GM23248 (cell line): Measurements from ENCODE around the gene KCNMA1. TPM values are rescaled to one million over a fixed set of nuclear protein-coding genes. Genes with fewer than 3 reads are reported as not detected.

Source experiments
- DNase-seq: peaks from one replicate; pipeline ENCODE4 v3.0.0-alpha.2; 2015
- H2AFZ ChIP-seq: fragments of 200-600 bp; sonication (generic); 2 replicates; pipeline ENCODE4 v1.6.1; 2016; ENCODE audit warnings: antibody characterized with exemption
- H3F3A ChIP-seq: fragments of 200-600 bp; sonication (generic); 2 replicates; pipeline ENCODE4 v1.6.1; 2016; ENCODE audit warnings: mild to moderate bottlenecking, antibody characterized with exemption, mixed run types; ENCODE audit not compliant: insufficient read depth
- H3K27ac ChIP-seq: fragments of 200-600 bp; sonication (generic); 2 replicates; pipeline ENCODE4 v1.5.1; 2016; ENCODE audit warnings: mild to moderate bottlenecking
- H3K27me3 ChIP-seq: fragments of 200-600 bp; sonication (generic); replicated peaks from 2 replicates; pipeline ENCODE4 v1.6.1; 2016; ENCODE audit warnings: mild to moderate bottlenecking; ENCODE audit not compliant: insufficient read depth
- H3K36me3 ChIP-seq: fragments of 200-600 bp; sonication (generic); 2 replicates; pipeline ENCODE4 v1.6.1; 2016; ENCODE audit warnings: low read depth, mild to moderate bottlenecking
- H3K4me1 ChIP-seq: fragments of 200-600 bp; sonication (generic); 2 replicates; pipeline ENCODE4 v1.6.1; 2016; ENCODE audit warnings: mild to moderate bottlenecking; ENCODE audit not compliant: insufficient read depth
- H3K4me2 ChIP-seq: fragments of 200-600 bp; sonication (generic); one replicate; pipeline ENCODE4 v1.6.1; 2016; ENCODE audit warnings: mild to moderate bottlenecking; ENCODE audit not compliant: unreplicated experiment
- H3K4me3 ChIP-seq: fragments of 200-600 bp; sonication (generic); 2 replicates; pipeline ENCODE4 v1.5.1; 2016; ENCODE audit warnings: mild to moderate bottlenecking
- H3K79me2 ChIP-seq: fragments of 200-600 bp; sonication (generic); 2 replicates; pipeline ENCODE4 v1.6.1; 2016; ENCODE audit warnings: mild to moderate bottlenecking; ENCODE audit not compliant: insufficient read depth
- H3K9ac ChIP-seq: fragments of 200-600 bp; sonication (generic); 2 replicates; pipeline ENCODE4 v1.6.1; 2016; ENCODE audit warnings: mild to moderate bottlenecking
- H3K9me2 ChIP-seq: fragments of 200-600 bp; sonication (generic); 2 replicates; pipeline ENCODE4 v1.6.1; 2016; ENCODE audit warnings: mixed run types, mild to moderate bottlenecking, moderate library complexity; ENCODE audit not compliant: insufficient read depth
- H3K9me3 ChIP-seq: fragments of 200-600 bp; sonication (generic); one replicate; pipeline ENCODE4 v1.6.1; 2017; ENCODE audit warnings: low read depth
- H4K20me1 ChIP-seq: fragments of 200-600 bp; sonication (generic); 2 replicates; pipeline ENCODE4 v1.6.0; 2016; ENCODE audit not compliant: insufficient read depth
- EZH2 ChIP-seq: fragments of 200-600 bp; sonication (generic); IDR thresholded peaks from 2 replicates; pipeline ENCODE4 v1.6.1; 2018; ENCODE audit warnings: antibody characterized with exemption, mild to moderate bottlenecking; ENCODE audit not compliant: insufficient read depth, poor library complexity, severe bottlenecking
- EZH2phosphoT487 ChIP-seq: fragments of 200-600 bp; sonication (generic); IDR thresholded peaks from 2 replicates; pipeline ENCODE4 v1.6.1; 2018; ENCODE audit warnings: antibody characterized with exemption, moderate library complexity, mild to moderate bottlenecking, low read depth; ENCODE audit not compliant: insufficient read depth
- WGBS, 2 experiments: methylation state at CpG; one replicate each; pipeline ENCODE4 v1.1.6; 2015 to 2017; ENCODE audit warnings: low lambda C conversion rate in 2 of 2, low coverage in 1 of 2; ENCODE audit errors: missing lambda C conversion rate in 2 of 2; 5-methylcytosine and 5-hydroxymethylcytosine counted together
- in situ Hi-C: fragments of 300-500 bp; cut with MboI; formaldehyde crosslinking; loops from 2 replicates; pipeline ENCODE4 v1.15.0; 2020
- polyA plus RNA-seq: library from polyadenylated mRNA; unstranded; fragments of >200 nt; fragmentation: Nextera tagmentation; extraction: Ambion mirVana; gene quantifications from 2 replicates; pipeline ENCODE4 v1.2.1, GENCODE V29; 2016
- total RNA-seq: library from RNA; depleted of rRNA; stranded (reverse); fragments of >200 nt; shearing (Covaris generic); gene quantifications from 2 replicates; pipeline ENCODE4 v1.2.3, GENCODE V29; 2014

Gene KCNMA1
- total and polyA plus RNA-seq, 2 experiments from 2014 or later = 14.2 to 25.1 TPM

- Histone ChIP-seq H3K27ac (no peak overlapping the region), H3K4me3 (no peak overlapping the region), H3K36me3 (no peaks in the 10 kb centered on the region), H4K20me1 (no peaks in the 10 kb centered on the region), H3K9me3 (no peaks in the 10 kb centered on the region), H3K79me2 (no peaks in the 10 kb centered on the region), H3F3A (no peaks in the 10 kb centered on the region), H3K4me2 (no peak overlapping the region), H3K9ac (no peak overlapping the region), H3K4me1 (no peaks in the 10 kb centered on the region), H3K9me2 (no peaks in the 10 kb centered on the region), H2AFZ (no peak overlapping the region), H3K27me3 (no peaks in the 10 kb centered on the region)
- in situ Hi-C loops = no loop called here
- WGBS, 2 experiments = 79 to 91% methylated on average over 4 of the region's 4 CpGs
- DNase-seq = no peak
- no peak for TF ChIP-seq EZH2
- TF ChIP-seq EZH2phosphoT487 = no peak
These were observed 599.2 kb downstream of the KCNMA1 start for GRCh38 chr10:77038407-77038806.

- H3K9ac ChIP-seq = no peak overlapping the region
- 71 to 82% methylated on average over 8 of the region's 8 CpGs for WGBS, 2 experiments
- no peaks in the 10 kb centered on the region for H3F3A ChIP-seq
- H3K27ac ChIP-seq = no peak overlapping the region
- H3K79me2 ChIP-seq = no peaks in the 10 kb centered on the region
- H2AFZ ChIP-seq = no peak overlapping the region
- no peak for DNase-seq
- in situ Hi-C loops = no loop called here
- no peak overlapping the region for H3K4me3 ChIP-seq
- TF ChIP-seq EZH2 (no peak), EZH2phosphoT487 (no peak)
- H3K4me2 ChIP-seq = no peak overlapping the region
- H3K36me3 ChIP-seq = no peaks in the 10 kb centered on the region
- H4K20me1 ChIP-seq = no peaks in the 10 kb centered on the region
- no peaks in the 10 kb centered on the region for H3K9me3 ChIP-seq
- H3K4me1 ChIP-seq = no peaks in the 10 kb centered on the region
- H3K27me3 ChIP-seq = no peaks in the 10 kb centered on the region
- H3K9me2 ChIP-seq = no peaks in the 10 kb centered on the region
These were observed 599.7 kb downstream of the KCNMA1 start for GRCh38 chr10:77037735-77038403.

GRCh38 chr10:77036993-77037734 is 600.4 kb downstream of the KCNMA1 start:
- Histone ChIP-seq H3K4me1 (no peaks in the 10 kb centered on the region), H4K20me1 (no peaks in the 10 kb centered on the region), H3K9me3 (no peaks in the 10 kb centered on the region), H3F3A (no peaks in the 10 kb centered on the region), H3K79me2 (no peaks in the 10 kb centered on the region), H3K4me3 (no peak overlapping the region), H3K27ac (no peak overlapping the region), H3K36me3 (no peaks in the 10 kb centered on the region), H3K4me2 (no peak overlapping the region), H2AFZ (no peak overlapping the region), H3K9ac (no peak overlapping the region), H3K9me2 (no peaks in the 10 kb centered on the region), H3K27me3 (no peaks in the 10 kb centered on the region)
- in situ Hi-C loops = no loop called here
- peak; percentile 15 for DNase-seq
- 80% methylated on average over 6 of the region's 6 CpGs for WGBS, 2 experiments
- TF ChIP-seq EZH2 = no peak
- no peak for TF ChIP-seq EZH2phosphoT487

DNA sequence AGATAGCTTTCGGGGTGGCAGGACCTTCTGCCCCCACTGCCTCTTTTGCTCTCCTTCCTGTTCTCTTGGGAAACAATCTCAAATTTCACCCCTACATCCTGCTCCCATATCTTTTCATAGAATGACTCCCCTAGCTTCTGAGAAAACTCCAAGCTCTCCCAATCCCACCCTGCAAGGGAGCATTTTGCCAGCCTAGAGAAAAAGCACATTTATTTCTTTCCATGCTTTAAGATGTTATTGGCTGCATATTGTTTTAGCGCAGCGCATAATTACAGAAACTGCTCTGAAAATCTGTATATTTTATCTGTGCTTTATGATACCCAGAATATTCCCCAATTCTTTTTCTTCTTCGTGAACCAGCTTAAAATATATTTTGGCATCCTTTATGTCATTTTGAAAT is 601.3 kb downstream of the KCNMA1 start:
- Histone ChIP-seq H3K9me3 (no peaks in the 10 kb centered on the region), H3K79me2 (no peaks in the 10 kb centered on the region), H3K27ac (no peak overlapping the region), H3K27me3 (no peaks in the 10 kb centered on the region), H3K4me1 (no peaks in the 10 kb centered on the region), H3K36me3 (no peaks in the 10 kb centered on the region), H3K9me2 (no peaks in the 10 kb centered on the region), H3F3A (no peaks in the 10 kb centered on the region), H3K4me2 (no peak overlapping the region), H3K9ac (no peak overlapping the region), H4K20me1 (no peaks in the 10 kb centered on the region), H3K4me3 (no peak overlapping the region), H2AFZ (no peak overlapping the region)
- WGBS, 2 experiments = 86 to 93% methylated on average over 4 of the region's 4 CpGs
- in situ Hi-C loops = no loop called here
- TF ChIP-seq EZH2 (no peak), EZH2phosphoT487 (no peak)
- no peak for DNase-seq
